ENCODE measurements around the gene ELMOD3.
"Not testable (repeated sequence)": the region's sequence is repeated elsewhere in the genome, so short reads cannot be mapped to it uniquely, and the experiment has no call there.

Gene ELMOD3

DNA sequence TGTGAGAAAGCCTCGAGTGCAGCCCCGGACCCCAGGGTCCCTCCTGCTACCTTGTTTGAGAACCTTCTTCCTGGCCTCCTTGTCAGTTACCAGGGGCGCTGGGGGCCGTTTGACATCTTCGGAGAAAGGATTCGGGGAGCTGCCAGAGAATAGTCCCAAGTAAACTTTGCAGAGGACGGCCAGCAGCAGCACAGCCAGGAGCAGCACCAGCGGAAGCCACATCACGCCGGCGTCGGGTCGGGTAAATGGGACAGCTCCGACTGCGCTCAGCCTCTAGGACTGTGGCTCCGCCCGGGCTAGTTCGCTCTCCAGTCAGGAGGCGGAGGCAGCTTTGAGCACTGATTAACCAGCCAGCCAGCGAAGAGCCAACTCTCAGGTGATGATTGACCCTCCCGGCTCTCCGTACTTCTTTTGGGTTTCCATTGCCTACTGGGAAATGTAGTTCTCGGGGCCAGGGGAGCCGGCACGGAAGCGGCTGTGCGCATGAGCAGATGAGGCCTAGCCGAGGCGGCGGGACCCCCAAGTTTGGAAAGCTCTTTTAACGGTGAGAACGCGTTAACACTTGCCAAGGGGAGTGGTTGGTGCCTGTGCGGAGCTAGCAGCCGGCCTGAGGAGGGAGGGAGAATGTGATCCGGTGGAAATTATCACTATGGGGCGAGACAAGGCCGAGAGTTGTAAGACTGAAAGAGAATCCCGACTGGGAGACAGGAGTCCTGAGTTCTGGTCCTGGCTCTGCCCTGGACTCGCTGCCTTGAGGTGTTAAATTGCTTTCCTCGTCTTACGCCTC is at the start of gene ELMOD3, which contains the start of gene RETSAT:
ELMOD3 (plus strand) TSS at position 484 of the 787 bp plus-strand sequence. CDS start 2,430 bp downstream, outside the sequence.
RETSAT (minus strand) TSS at position 243 of the 787 bp plus-strand sequence; CDS start at position 222, 21 bp downstream.
- ATAC-seq (peak; percentile 99), DNase-seq (ENCODE audit: low spot score in 2 of 2) (peak; percentile 86 to 98)
- Mint-ChIP-seq H3K9me3 (no peaks in the 10 kb centered on the region), H3K36me3 (peaks cover 68% of the 10 kb centered on the region), H3K4me1 (peaks cover 50% of the 10 kb centered on the region), H3K4me3 (peak within 1 kb of the TSS; percentile 99), H3K27ac (peak within 1 kb of the TSS; percentile 100)

DNA sequence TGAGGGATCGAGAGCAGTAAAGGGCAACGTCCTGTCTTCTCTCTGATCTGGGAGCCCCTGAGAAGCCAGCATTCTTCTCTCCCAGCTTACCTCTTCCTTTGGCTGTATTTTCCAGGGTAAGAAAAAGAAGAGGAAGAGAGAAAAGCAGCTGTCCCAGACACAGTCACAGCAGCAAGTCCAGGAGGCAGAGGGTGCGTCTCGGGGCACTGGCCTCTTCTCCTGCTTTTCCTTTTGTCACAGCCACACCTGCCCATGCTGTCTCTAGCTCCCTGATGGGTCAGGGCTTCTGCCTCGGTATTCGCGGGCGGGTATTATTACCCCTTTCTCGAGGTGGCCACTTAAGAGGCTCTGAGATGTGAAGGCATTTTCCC is 47.1 kb upstream of the ELMOD3 start:
- Mint-ChIP-seq H3K27ac (peak overlapping the region; percentile 89), H3K9me3 (no peaks in the 10 kb centered on the region), H3K36me3 (peaks cover 24% of the 10 kb centered on the region), H3K4me1 (peaks cover 42% of the 10 kb centered on the region), H3K4me3 (peak overlapping the region; percentile 68)
- ATAC-seq (no peak), DNase-seq (ENCODE audit: low spot score in 2 of 2) (no peak)

DNA sequence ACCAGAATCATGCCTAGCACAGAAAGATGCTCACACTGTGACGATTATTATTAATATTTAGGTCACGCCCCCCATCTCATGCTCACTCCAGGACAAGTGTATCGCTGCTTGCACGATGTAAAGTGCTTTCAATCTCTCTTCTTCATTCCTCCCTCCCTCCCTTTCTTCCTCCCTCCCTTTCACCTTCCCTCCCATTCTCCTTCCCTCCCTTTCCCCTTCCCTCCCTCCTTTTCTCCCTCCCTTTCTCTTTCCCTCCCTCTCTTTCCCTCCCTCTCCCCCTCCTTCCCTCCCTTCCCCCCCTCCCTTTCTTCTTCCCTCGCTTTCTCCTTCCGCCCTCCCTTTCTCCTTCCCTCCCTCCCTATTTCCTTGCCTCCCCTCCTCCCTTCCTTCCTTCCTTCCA is 46.4 kb upstream of the ELMOD3 start:
- no peak overlapping the region for H3K4me3 Mint-ChIP-seq
- DNase-seq (ENCODE audit: low spot score in 2 of 2) (no peak), ATAC-seq (no peak)
- peak overlapping the region; percentile 88 for H3K27ac Mint-ChIP-seq
- H3K36me3 Mint-ChIP-seq: peaks cover 31% of the 10 kb centered on the region
- peaks cover 42% of the 10 kb centered on the region for H3K4me1 Mint-ChIP-seq
- no peaks in the 10 kb centered on the region for H3K9me3 Mint-ChIP-seq

DNA sequence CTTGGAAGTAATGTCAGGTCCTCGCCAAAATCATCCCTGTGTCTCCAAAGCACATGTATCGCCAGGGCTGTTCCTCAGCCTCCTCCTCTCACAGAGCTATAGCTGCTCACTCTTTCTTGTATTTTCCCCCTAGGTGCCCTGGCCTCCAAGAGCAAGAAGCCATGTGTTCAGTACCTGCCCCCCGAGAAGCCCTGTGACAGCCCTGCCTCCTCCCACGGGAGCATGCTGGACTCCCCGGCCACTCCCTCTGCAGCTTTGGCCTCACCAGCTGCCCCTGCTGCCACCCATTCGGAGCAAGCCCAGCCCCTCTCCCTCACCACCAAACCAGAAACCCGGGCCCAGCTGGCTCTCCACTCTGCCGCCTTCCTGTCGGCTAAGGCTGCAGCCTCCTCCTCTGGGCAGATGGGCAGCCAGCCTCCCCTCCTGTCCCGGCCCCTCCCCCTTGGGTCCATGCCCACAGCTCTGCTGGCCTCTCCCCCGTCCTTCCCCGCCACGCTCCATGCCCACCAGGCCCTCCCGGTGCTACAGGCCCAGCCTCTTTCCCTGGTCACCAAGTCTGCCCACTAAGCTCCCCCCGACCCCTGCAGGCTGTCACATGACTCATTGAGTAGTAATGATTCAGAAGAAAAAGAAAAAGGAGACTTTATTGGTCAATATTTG is 45.5 kb upstream of the ELMOD3 start:
- DNase-seq (ENCODE audit: low spot score in 2 of 2) (no peak), ATAC-seq (peak; percentile 54)
- H3K36me3 Mint-ChIP-seq: peaks cover 39% of the 10 kb centered on the region
- peak overlapping the region; percentile 88 for H3K27ac Mint-ChIP-seq
- H3K4me1 Mint-ChIP-seq: peaks cover 48% of the 10 kb centered on the region
- H3K4me3 Mint-ChIP-seq: peak overlapping the region; percentile 71
- H3K9me3 Mint-ChIP-seq: no peaks in the 10 kb centered on the region

DNA sequence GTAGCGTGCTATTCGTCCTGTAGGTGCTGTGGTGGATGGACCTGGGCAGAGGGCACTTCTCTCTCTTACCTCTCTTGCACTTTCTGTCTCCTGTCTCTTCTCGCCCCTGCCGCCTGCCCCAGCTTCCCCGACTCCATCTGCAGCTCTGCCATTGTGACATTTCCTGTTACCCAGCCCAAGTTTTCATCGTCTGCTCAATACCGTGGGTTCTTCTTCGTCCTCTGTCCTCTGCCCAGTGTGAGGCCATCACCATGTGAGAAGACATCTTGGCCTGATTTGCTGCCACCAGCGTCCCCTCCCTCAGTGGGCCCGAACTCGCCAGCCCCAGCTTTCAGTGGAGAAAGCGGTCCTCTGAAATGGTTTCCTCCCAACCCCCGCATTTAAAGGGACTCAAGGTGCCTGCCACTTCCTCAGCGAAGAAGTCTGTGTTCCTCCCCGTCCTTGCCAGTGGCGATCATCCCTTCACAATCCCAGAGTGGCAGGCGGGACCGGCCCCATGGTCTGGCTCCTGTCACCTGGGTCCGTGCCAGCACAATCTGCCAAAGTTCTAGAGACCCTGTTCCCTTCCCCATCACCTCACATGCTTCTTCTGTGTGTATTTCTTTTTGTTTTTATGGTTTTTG is 44.8 kb upstream of the ELMOD3 start:
- Mint-ChIP-seq H3K36me3 (peaks cover 41% of the 10 kb centered on the region), H3K4me3 (peak overlapping the region; percentile 71), H3K9me3 (no peaks in the 10 kb centered on the region), H3K4me1 (peaks cover 55% of the 10 kb centered on the region), H3K27ac (peak overlapping the region; percentile 88)
- DNase-seq (ENCODE audit: low spot score in 2 of 2): no peak
- peak; percentile 38 for ATAC-seq

DNA sequence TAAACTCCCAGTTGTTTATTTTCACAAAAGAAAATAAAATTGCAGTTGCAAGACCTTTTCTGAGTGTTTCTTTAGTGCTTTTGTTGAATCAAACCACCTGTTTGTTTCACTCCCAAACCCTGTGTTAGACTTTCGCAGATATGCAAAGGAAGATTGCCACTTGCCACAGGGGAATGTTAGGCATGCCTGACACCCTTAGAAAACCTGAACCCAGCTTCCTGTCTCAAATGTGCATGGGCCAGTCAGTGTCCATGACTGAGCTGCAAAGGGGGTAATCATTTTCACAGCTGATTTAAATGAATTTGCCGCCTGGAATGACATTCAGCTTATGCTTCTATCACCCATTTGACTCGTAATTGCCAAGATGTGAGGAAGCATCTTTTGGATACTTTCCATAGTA is 44.2 kb upstream of the ELMOD3 start:
- ATAC-seq (no peak), DNase-seq (ENCODE audit: low spot score in 2 of 2) (no peak)
- H3K4me1 Mint-ChIP-seq: peaks cover 52% of the 10 kb centered on the region
- H3K27ac Mint-ChIP-seq: peak overlapping the region; percentile 88
- peaks cover 44% of the 10 kb centered on the region for H3K36me3 Mint-ChIP-seq
- no peaks in the 10 kb centered on the region for H3K9me3 Mint-ChIP-seq
- peak overlapping the region; percentile 71 for H3K4me3 Mint-ChIP-seq

DNA sequence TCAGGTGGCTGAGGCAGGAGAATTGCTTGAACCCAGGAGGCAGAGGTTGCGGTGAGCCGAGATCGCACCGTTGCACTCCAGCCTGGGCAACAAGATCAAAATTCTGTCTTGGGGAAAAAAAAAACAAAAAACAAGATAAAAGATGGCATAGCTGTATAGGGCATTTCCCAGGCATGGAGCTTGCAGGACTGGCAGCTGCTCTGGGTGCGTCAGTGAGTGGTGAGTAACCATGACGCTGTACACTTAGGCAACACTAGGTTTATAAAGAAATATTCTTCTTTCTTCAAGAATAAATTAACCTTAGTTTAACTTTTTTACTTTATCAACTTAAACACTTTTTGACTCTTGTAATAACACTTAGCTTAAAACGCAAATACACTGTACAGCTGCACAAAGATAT is 42.2 kb upstream of the ELMOD3 start:
- ATAC-seq (no peak), DNase-seq (ENCODE audit: low spot score in 2 of 2) (no peak)
- Mint-ChIP-seq H3K4me1 (peaks cover 44% of the 10 kb centered on the region), H3K4me3 (no peak overlapping the region), H3K36me3 (peaks cover 63% of the 10 kb centered on the region), H3K9me3 (no peaks in the 10 kb centered on the region), H3K27ac (peak overlapping the region; percentile 29)

DNA sequence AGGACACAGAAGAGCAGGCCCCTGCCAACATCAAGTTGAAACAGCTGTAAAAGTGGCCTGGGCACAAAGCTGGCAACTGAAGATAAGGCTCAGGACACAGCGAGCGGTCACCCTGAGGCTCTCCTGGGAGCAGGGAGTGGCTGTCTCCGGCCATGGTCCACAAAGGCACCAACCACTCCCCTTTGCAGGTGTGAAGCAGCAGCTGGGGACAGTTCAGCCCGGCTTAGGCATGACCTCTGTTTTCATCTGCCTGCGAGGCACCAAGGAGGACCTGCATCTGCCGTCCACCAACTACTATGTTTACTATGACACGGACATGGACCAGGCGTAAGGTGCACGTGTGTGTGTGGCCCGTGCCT is 39.7 kb upstream of the ELMOD3 start:
- no peaks in the 10 kb centered on the region for H3K9me3 Mint-ChIP-seq
- DNase-seq (ENCODE audit: low spot score in 2 of 2) (no peak), ATAC-seq (no peak)
- no peak overlapping the region for H3K4me3 Mint-ChIP-seq
- peaks cover 43% of the 10 kb centered on the region for H3K4me1 Mint-ChIP-seq
- H3K36me3 Mint-ChIP-seq: peaks cover 79% of the 10 kb centered on the region
- H3K27ac Mint-ChIP-seq: peak overlapping the region; percentile 79

DNA sequence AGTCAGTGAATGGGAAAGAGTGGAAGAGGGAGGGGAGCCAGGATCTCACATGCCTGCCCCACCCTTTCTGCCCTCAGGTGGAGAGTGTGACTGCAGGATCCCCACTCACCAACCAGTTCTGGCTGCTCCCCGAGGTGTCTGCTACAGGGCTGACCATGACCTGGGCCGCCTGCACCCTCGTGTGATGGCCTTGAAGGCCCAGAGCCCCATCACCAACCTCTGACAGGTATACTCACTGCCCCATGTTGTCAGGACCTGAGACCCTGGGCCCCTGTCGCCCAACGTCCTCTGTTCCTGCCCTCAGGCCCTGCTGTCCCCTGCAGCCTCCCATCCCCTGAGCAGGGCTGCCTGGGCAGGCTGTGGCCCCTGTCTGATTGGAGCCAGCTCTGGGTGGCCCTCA is 38.6 kb upstream of the ELMOD3 start:
- H3K27ac Mint-ChIP-seq: not testable (repeated sequence)

DNA sequence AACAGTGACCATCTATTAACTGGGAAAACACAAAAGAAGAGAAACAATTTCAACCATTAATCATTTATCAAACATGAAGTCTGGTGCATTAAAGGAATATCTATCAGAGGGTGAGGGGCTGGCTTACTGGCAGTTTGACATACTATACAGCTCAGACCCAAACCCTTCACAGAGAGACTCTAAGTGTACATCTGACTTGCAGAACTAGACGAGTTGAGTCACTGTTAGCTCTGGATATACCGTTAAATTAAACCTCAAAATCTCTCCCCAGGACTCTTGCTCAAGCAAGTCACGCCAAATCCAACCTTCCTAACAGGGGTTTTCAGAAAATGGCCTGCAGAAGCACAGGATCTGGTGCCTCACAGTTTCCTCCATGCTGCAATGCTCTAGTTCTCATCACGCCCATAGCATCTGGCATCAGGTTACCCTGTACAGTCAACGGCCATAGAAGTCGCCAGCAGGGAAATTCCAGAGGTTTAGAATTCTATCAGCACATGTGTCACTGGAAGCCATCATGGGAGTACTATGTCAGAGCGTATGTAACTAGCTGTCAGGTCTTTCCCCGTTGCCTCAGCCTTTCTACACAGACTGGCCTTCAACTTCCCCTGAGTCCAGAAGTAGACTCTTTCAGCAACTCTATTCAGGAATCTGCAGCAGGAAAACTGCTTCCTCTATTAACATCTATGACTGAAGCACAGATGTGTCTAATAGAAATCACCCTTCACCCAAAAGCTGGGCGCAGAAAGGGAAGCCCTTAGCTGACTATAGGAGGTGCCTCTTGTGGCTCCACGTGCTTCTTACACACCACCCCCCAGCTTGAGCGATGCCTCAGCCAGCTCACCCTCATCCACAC is 36.1 kb upstream of the ELMOD3 start:
- ATAC-seq (peak; percentile 95), DNase-seq (ENCODE audit: low spot score in 2 of 2) (peak in 1 of 2 donors; percentile 61)
- H3K27ac Mint-ChIP-seq: peak overlapping the region; percentile 3
- H3K4me1 Mint-ChIP-seq: peaks cover 67% of the 10 kb centered on the region
- peaks cover 100% of the 10 kb centered on the region for H3K36me3 Mint-ChIP-seq
- peak overlapping the region; percentile 9 for H3K4me3 Mint-ChIP-seq
- H3K9me3 Mint-ChIP-seq: no peaks in the 10 kb centered on the region

More for the DNA sequence above, 38.6 kb upstream of the ELMOD3 start:
- not testable (repeated sequence) for H3K4me3 Mint-ChIP-seq; DNase-seq (ENCODE audit: low spot score in 2 of 2); ATAC-seq; H3K9me3 Mint-ChIP-seq
- H3K4me1 Mint-ChIP-seq: peaks cover 48% of the 10 kb centered on the region
- H3K36me3 Mint-ChIP-seq: peaks cover 84% of the 10 kb centered on the region

DNA sequence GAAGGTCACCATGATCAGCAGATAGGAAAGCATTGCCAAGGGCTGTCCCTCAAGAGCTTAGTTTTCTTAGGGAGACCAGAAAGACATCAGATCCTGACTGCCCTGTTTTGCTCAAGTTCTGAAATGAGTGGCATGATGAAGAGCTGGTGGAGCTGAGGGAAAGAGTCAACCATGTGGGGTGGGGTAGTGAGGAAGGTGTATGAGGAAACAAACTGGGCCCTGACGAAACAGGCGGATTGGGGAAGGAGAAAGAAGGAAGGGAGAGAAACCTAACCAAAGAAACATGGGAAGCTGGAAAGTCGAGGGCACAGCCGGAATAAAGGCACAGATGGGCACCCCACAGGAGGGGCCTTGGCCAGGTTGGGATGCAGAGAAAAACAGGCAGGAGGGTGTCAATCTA is 34.8 kb upstream of the ELMOD3 start:
- no peak for DNase-seq (ENCODE audit: low spot score in 2 of 2)
- H3K4me3 Mint-ChIP-seq: peak overlapping the region; percentile 9
- peak overlapping the region; percentile 3 for H3K27ac Mint-ChIP-seq
- peaks cover 100% of the 10 kb centered on the region for H3K36me3 Mint-ChIP-seq
- peaks cover 68% of the 10 kb centered on the region for H3K4me1 Mint-ChIP-seq
- H3K9me3 Mint-ChIP-seq: no peaks in the 10 kb centered on the region
- ATAC-seq: no peak

DNA sequence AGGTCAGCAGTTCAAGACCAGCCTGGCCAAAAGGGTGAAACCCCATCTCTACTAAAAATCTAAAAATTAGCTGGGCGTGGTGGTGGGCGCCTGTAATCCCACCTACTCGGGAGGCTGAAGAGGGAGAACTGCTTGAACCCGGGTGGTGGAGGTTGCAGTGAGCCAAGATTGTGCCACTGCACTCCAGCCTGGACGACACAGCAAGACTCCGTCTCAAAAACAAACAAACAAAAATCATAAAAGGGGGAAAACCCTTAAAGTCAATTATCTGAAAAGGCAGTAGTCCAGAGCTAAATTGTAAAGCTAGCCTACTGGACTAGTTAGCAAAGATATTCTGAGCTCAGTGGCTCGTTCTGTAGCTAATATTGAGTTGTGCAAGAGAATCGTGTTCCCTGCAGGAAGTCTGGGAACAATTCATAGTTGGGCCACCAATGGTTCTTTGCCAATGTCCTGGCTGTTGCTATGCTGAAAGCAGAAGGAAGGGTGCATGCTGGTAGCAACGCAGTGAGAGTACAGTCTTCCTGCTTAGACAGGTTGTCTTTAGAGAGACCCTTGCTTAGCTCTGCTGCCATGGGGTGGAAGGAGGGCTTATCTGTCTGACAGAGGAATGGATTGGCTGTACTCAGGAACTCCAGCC is 31.1 kb upstream of the ELMOD3 start:
- ATAC-seq (no peak), DNase-seq (ENCODE audit: low spot score in 2 of 2) (no peak)
- peak overlapping the region; percentile 96 for H3K27ac Mint-ChIP-seq
- H3K4me3 Mint-ChIP-seq: peak overlapping the region; percentile 99
- peaks cover 100% of the 10 kb centered on the region for H3K36me3 Mint-ChIP-seq
- H3K4me1 Mint-ChIP-seq: peaks cover 70% of the 10 kb centered on the region
- no peaks in the 10 kb centered on the region for H3K9me3 Mint-ChIP-seq

DNA sequence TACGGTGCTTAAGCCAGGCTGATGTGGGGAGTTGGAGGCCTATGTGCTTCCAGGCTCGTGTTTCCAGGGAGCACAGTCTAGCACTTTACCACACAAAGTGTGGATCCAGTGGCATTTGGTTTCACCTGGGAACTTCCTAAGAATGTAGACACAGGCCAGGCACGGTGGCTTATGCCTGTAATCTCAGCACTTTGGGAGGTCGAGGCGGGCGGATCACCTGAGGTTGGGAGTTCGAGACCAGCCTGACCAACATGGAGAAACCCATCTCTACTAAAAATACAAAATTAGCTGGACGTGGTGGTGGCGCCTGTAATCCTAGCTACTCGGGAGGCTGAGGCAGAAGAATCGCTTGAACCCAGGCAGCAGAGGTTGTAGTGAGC is 30.6 kb upstream of the ELMOD3 start:
- not testable (repeated sequence) for H3K9me3 Mint-ChIP-seq; ATAC-seq; DNase-seq (ENCODE audit: low spot score in 2 of 2)
- Mint-ChIP-seq H3K27ac (peak overlapping the region; percentile 96), H3K4me3 (peak overlapping the region; percentile 99), H3K36me3 (peaks cover 99% of the 10 kb centered on the region), H3K4me1 (peaks cover 70% of the 10 kb centered on the region)

DNA sequence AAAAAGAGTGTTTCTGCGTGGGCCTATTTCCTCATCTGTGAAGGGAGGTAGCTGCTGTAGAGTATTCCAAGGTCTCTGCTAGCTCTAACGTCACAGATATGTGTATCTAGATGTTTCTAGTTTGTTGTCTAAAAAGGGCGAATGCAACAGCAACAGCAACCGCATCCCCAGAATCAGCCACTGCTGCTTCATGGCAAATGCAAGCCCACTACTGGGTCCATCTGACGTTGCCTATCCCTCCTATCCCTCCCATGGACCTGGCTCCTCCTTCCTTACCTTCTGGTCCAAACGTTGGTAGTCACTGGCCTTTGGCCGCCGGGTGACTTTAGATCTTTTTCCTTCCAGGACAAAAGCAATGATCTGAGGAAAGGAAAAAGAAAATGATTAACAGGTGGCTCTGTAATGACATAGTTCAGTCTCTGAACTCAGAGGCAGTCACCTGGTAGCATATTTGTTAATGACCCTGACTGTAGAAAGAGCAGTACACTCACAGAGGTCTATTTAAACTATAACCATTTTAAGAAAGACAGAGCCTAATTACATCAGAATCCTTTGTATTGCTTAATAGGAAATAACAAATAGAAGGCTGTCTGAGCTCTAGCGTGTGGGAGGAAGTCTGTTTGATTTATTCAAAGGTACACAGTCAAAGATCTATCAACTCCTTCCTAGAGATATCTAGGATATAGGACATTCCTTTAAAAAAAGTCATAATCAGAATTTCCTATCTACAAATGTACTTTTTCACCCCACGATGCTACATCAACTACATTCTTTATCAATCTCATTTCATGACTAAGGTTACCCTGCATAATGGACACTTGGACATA is 29.7 kb upstream of the ELMOD3 start:
- peak overlapping the region; percentile 99 for H3K4me3 Mint-ChIP-seq
- no peak for ATAC-seq
- peak overlapping the region; percentile 96 for H3K27ac Mint-ChIP-seq
- no peak for DNase-seq (ENCODE audit: low spot score in 2 of 2)
- H3K9me3 Mint-ChIP-seq: no peaks in the 10 kb centered on the region
- peaks cover 69% of the 10 kb centered on the region for H3K4me1 Mint-ChIP-seq
- H3K36me3 Mint-ChIP-seq: peaks cover 91% of the 10 kb centered on the region

All from stimulated activated effector memory CD8-positive, alpha-beta T cell treated with anti-CD3 and anti-CD28 coated beads, Interleukin-12 subunit alpha, Interleukin-12 subunit beta, amount 100 ng/mL, for 72 hours (primary cell).